Right lobe of liver (tissue), 6 donors: ENCODE measurements around the gene PPP1R10. TPM values are rescaled to one million over a fixed set of nuclear protein-coding genes. Genes with fewer than 3 reads are reported as not detected.

Source experiments
- ATAC-seq, 4 donors: fragments of 200-7000 bp; cut with Tn5 transposase; one replicate each; pipeline ENCODE4 v1.9.1; 2020; ENCODE audit warnings: mild to moderate bottlenecking in 4 of 4, moderate library complexity in 4 of 4
- DNase-seq, 3 donors: peaks; one replicate each; pipeline ENCODE4 v3.0.0-alpha.2; 2020
- H3K27ac ChIP-seq, 3 donors: fragments of 200-600 bp; one replicate each; pipeline ENCODE4 v1.8.0; 2022
- H3K27me3 ChIP-seq, 2 donors: fragments of 200-600 bp; one replicate each; pipeline ENCODE4 v1.8.0; 2022
- H3K36me3 ChIP-seq, 4 donors: fragments of 200-600 bp; sonication (generic) in 1 of 4; one replicate each; pipeline versions ENCODE4 v1.5.1 to v1.8.0; 2017 to 2022; ENCODE audit warnings: control low read depth in 1 of 4
- H3K4me1 ChIP-seq, 4 donors: fragments of 200-600 bp; sonication (generic) in 1 of 4; one replicate each; pipeline versions ENCODE4 v1.5.1 to v1.8.0; 2017 to 2022; ENCODE audit warnings: control low read depth in 1 of 4
- H3K4me3 ChIP-seq, 3 donors: fragments of 200-600 bp; one replicate each; pipeline ENCODE4 v1.8.0; 2022
- H3K9me3 ChIP-seq, 4 donors: fragments of 200-600 bp; sonication (generic) in 1 of 4; one replicate each; pipeline versions ENCODE4 v1.5.1 to v1.8.0; 2017 to 2022; ENCODE audit warnings: control low read depth in 1 of 4
- POLR2A ChIP-seq: fragments of 450-650 bp; IDR thresholded peaks from one replicate; pipeline ENCODE4 v1.6.1; 2017; ENCODE audit warnings: antibody characterized with exemption, mild to moderate bottlenecking
- WGBS: methylation state at CpG from one replicate; pipeline ENCODE4 v1.1.6; 2018; ENCODE audit warnings: low coverage, low lambda C conversion rate; ENCODE audit not compliant: insufficient coverage; ENCODE audit errors: missing lambda C conversion rate; 5-methylcytosine and 5-hydroxymethylcytosine counted together
- intact Hi-C, 2 donors: fragments of 100-400 bp; cut with DNase I; formaldehyde crosslinking; loops; one replicate each; pipeline versions ENCODE4 v1.11.2 to v1.14.1; 2022
- microRNA counts: library from miRNA; unstranded; fragments of <30 nt; microRNA quantifications from one replicate; lab custom pipeline; 2016
- microRNA-seq, 2 donors: library from miRNA; unstranded; fragments of <30 nt; microRNA quantifications; one replicate each; pipeline ENCODE4, GENCODE V29; 2019 to 2020
- small RNA-seq, 2 experiments: library from RNA; depleted of rRNA; stranded (forward); fragments of <200 nt; gene quantifications; one replicate each; pipeline ENCODE3, GENCODE V24; 2016
- total RNA-seq, 6 experiments: library from RNA; depleted of rRNA in 2 of 6; stranded (reverse); fragments of >200 nt in 2 of 6; fragmentation: NEBNext Ultra II Directional in 3 of 6; extraction: Animal tissue kit (Norgen Biotek cat#: 25700) in 3 of 6; gene quantifications; one replicate each; pipeline versions ENCODE4 v1.1.0 to v1.2.4, GENCODE V29; 2016 to 2023
- TF ChIP-seq, protein P1 (sequence below), 4 donors: fragments of 200-600 bp in 3 of 4; fragments of 450-650 bp in 1 of 4; IDR thresholded peaks; one replicate each; pipeline versions ENCODE4 v1.5.1 to v1.8.0; 2016 to 2022; ENCODE audit warnings: antibody characterized with exemption in 4 of 4, mild to moderate bottlenecking in 2 of 4
- donor health status: DM: no; HTN: yes; CAD: no.
- donor health status: DM: no; HTN: no; CAD: no.
- donor health status: DM: no; HTN: no; CAD: no.
- donor health status: DM: no; HTN: yes; CAD: no.
- donor health status: DM: no; HTN: yes; CAD: no.

Gene PPP1R10
- total RNA-seq, 6 experiments from 2014 or later, result 19.0 to 45.1 (median 32.4) TPM

DNA sequence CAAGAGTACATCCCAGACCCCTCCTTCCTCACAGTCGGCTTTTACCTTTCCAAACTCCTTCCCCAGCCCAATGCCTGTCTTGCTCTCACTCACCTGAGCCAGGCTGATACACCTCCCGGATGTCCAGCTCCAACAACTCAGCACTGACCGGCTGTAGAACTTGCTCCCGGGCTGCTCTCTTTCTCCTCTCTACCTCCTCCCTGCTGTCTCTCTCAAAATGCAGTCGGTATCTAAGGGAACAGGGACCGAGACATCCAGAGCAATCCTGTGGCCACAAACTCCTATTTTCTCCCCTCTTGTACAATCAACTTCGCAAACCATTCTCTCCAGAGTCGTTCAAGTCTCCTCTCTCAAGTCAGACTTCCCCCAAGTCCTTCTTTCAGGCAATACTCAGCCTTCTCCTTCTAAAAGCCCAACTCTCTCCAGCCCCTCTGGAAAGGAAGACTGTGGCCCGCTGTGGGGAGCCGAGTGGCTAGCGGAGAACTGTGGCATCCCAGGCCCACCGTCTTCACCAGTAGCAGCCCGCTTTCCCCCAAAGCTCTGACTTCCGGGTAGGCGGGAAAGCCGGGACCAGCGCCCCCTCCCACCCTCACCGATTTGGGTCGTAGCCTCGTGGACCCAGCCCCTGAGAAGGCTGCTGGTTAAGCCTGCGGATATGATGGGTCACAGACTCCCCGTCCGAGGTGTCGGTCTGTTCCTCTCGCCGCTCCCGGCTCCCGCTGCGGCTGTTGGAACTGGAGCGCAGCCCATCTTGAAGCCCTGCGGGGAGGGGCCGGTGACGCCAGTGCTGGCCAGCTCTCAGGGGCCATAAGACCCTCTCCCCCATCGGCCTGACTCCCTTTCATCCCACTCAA lies 61.9 kb downstream of the PPP1R10 start:
- peaks cover 0 to 14% (median 5%) of the 10 kb centered on the region in 4 donors for H3K4me1 ChIP-seq
- peaks cover 0 to 31% (median 4%) of the 10 kb centered on the region in 4 donors for H3K36me3 ChIP-seq
- intact Hi-C loops, result no loop called here
- H3K27ac ChIP-seq, result peak overlapping the region; percentile 93 to 95 (median 95)
- TF ChIP-seq, protein P1, sequence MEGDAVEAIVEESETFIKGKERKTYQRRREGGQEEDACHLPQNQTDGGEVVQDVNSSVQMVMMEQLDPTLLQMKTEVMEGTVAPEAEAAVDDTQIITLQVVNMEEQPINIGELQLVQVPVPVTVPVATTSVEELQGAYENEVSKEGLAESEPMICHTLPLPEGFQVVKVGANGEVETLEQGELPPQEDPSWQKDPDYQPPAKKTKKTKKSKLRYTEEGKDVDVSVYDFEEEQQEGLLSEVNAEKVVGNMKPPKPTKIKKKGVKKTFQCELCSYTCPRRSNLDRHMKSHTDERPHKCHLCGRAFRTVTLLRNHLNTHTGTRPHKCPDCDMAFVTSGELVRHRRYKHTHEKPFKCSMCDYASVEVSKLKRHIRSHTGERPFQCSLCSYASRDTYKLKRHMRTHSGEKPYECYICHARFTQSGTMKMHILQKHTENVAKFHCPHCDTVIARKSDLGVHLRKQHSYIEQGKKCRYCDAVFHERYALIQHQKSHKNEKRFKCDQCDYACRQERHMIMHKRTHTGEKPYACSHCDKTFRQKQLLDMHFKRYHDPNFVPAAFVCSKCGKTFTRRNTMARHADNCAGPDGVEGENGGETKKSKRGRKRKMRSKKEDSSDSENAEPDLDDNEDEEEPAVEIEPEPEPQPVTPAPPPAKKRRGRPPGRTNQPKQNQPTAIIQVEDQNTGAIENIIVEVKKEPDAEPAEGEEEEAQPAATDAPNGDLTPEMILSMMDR (IDR thresholded peaks at IDR 0.05), result no peak
- no peak for TF ChIP-seq POLR2A
- H3K4me3 ChIP-seq, result peak overlapping the region; percentile 77 to 86 (median 84)
- no peaks in the 10 kb centered on the region for H3K9me3 ChIP-seq
- ATAC-seq, result peak in 2 of 4 donors; percentile 1 to 3
- no peaks in the 10 kb centered on the region for H3K27me3 ChIP-seq
- WGBS, result 40% methylated on average over 12 of the region's 34 CpGs
- peak in 2 of 3 donors; percentile 50 to 70 for DNase-seq

DNA sequence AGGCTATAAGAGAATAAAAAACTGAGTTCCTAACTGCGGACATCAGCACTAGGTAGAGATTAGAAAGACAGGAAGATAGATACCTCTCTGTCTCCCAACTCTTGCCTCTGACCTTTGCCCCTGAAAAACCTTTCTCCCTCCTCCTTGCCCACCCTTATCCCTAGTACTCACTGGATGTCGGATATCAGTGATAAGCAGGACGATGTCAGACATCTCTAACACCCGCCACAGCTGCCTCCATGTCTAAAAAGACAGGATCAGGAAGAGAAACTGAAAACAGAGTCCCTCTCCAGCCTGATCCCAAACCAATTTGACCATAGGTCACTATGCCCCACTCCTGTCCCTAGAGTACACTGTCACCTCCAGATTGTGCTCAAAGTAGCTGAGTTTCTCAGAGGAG lies 62.6 kb downstream of the PPP1R10 start:
- Histone ChIP-seq H3K9me3 (no peaks in the 10 kb centered on the region), H3K36me3 (peaks cover 0 to 31% (median 4%) of the 10 kb centered on the region in 4 donors), H3K27me3 (no peaks in the 10 kb centered on the region), H3K4me3 (no peak overlapping the region), H3K4me1 (peaks cover 0 to 14% (median 5%) of the 10 kb centered on the region in 4 donors), H3K27ac (no peak overlapping the region)
- 67% methylated on average over 1 of the region's 4 CpGs for WGBS
- no peak for DNase-seq
- ATAC-seq, result no peak
- no peak for TF ChIP-seq POLR2A
- TF ChIP-seq, protein P1 (IDR thresholded peaks at IDR 0.05), result no peak
- intact Hi-C loops, result no loop called here

MicroRNA genes within 50 kb of the gene (microRNA counts, 767-probe panel; counts per million panel counts)
- microRNA hsa-miR-877-5p (lab: Ali Mortazavi, UCI), result 237 counts per million

Small RNA genes lying within 50 kb of the gene (microRNA-seq; reads per million reads assigned to microRNA genes)
- gene MIR877, result 25.7 to 32.2 reads per million in 2 donors

Small RNA genes lying within 50 kb of the gene (small RNA-seq; reads per million reads assigned to genes)
- 1.1 to 2.3 reads per million in 2 experiments for gene MIR877

Other genes with a start within 250 kb of the PPP1R10 start
- gene HLA-E, start 127.7 kb downstream of the PPP1R10 start, total RNA-seq, result 100 to 1,000 TPM; 116 to 257 (median 183) TPM
- 10 to 100 TPM in 5 of 6 experiments, 1 to 10 TPM in 1; 5.1 to 25.6 (median 19.8) TPM for gene GNL1, start 60.8 kb downstream of the PPP1R10 start, total RNA-seq
- gene PRR3, start 59.9 kb downstream of the PPP1R10 start, total RNA-seq, result 1 to 10 TPM; 2.3 to 3.8 (median 2.6) TPM
- gene ABCF1, start 45.8 kb downstream of the PPP1R10 start, total RNA-seq, result 10 to 100 TPM; 23.3 to 35.2 (median 26.8) TPM
- 10 to 100 TPM; 43.3 to 73.9 (median 56.2) TPM for gene MRPS18B, start 597 bp upstream of the PPP1R10 start, total RNA-seq
- 1 to 10 TPM; 2.4 to 6.6 (median 4.4) TPM for gene ATAT1, start 9.6 kb upstream of the PPP1R10 start, total RNA-seq
- 10 to 100 TPM in 4 of 6 experiments, 1 to 10 TPM in 2; 8.2 to 14.1 (median 11.0) TPM for gene C6orf136, start 29.9 kb upstream of the PPP1R10 start, total RNA-seq
- 10 to 100 TPM; 12.3 to 17.8 (median 14.4) TPM for gene DHX16, start 55.8 kb upstream of the PPP1R10 start, total RNA-seq
- 10 to 100 TPM in 4 of 6 experiments, 1 to 10 TPM in 2; 6.7 to 29.1 (median 12.9) TPM for gene PPP1R18, start 69.4 kb upstream of the PPP1R10 start, total RNA-seq
- 1 to 10 TPM; 1.2 to 2.7 (median 1.9) TPM for gene NRM, start 73.7 kb upstream of the PPP1R10 start, total RNA-seq
- gene MDC1, start 100.0 kb upstream of the PPP1R10 start, total RNA-seq, result 10 to 100 TPM in 4 of 6 experiments, 1 to 10 TPM in 2; 8.8 to 15.5 (median 12.1) TPM
- 100 to 1,000 TPM; 150 to 268 (median 241) TPM for gene TUBB, start 103.1 kb upstream of the PPP1R10 start, total RNA-seq
- gene FLOT1, start 125.4 kb upstream of the PPP1R10 start, total RNA-seq, result 10 to 100 TPM; 37.1 to 92.2 (median 73.5) TPM
- gene IER3, start 127.3 kb upstream of the PPP1R10 start, total RNA-seq, result 10 to 100 TPM in 3 of 6 experiments, 1 to 10 TPM in 3; 2.8 to 72.3 (median 24.5) TPM